Activated CD8-positive, alpha-beta memory T cell treated with anti-CD3 and anti-CD28 coated beads, Interleukin-2, amount 50 U/mL, for 1 hour (primary cell): ENCODE results near the gene CD40LG.

Experiments used
- DNase-seq: peaks from one replicate; pipeline ENCODE4 v3.0.0-alpha.2; 2020; ENCODE audit errors: extremely low read depth

CD40LG gene

GRCh38 chrX:136650811-136651210, 2.9 kb downstream of the CD40LG start:
- no peak for DNase-seq

- DNase-seq, result no peak
Measured at GRCh38 chrX:136652822-136653723, 5.1 kb downstream of the CD40LG start.

- DNase-seq, result no peak
Measured at GRCh38 chrX:136656361-136656964, 8.5 kb downstream of the CD40LG start.

- DNase-seq, result no peak
Measured at GRCh38 chrX:136658151-136658550, 10.2 kb downstream of the CD40LG start.

- no peak for DNase-seq
Measured at GRCh38 chrX:136659174-136659573, 11.2 kb downstream of the CD40LG start.

GRCh38 chrX:136660896-136661295, 12.9 kb downstream of the CD40LG start:
- no peak for DNase-seq

GRCh38 chrX:136662104-136662503, 14.1 kb downstream of the CD40LG start:
- no peak for DNase-seq

- DNase-seq, result no peak
Measured at GRCh38 chrX:136662976-136663375, 15.0 kb downstream of the CD40LG start.

GRCh38 chrX:136665258-136665900, 17.4 kb downstream of the CD40LG start:
- no peak for DNase-seq

GRCh38 chrX:136666088-136666487, 18.1 kb downstream of the CD40LG start:
- DNase-seq, result no peak

GRCh38 chrX:136667446-136668168, 19.6 kb downstream of the CD40LG start:
- DNase-seq, result no peak

GRCh38 chrX:136671006-136671610, 23.1 kb downstream of the CD40LG start:
- no peak for DNase-seq

- no peak for DNase-seq
Measured at GRCh38 chrX:136674270-136674985, 26.5 kb downstream of the CD40LG start.

GRCh38 chrX:136679531-136679930, 31.6 kb downstream of the CD40LG start:
- DNase-seq, result no peak

GRCh38 chrX:136684120-136684519, 36.2 kb downstream of the CD40LG start:
- no peak for DNase-seq

- DNase-seq, result no peak
Measured at GRCh38 chrX:136687457-136687856, 39.5 kb downstream of the CD40LG start.

GRCh38 chrX:136689436-136689835, 41.5 kb downstream of the CD40LG start:
- DNase-seq, result no peak

- DNase-seq, result no peak
Measured at GRCh38 chrX:136691028-136691809, 43.3 kb downstream of the CD40LG start.

GRCh38 chrX:136692271-136692670, 44.3 kb downstream of the CD40LG start:
- DNase-seq, result no peak

- no peak for DNase-seq
Measured at GRCh38 chrX:136694431-136695087, 46.6 kb downstream of the CD40LG start.
